Ovary (tissue), 3 donors: ENCODE data around the gene GRIN3B.

Experiments
- POLR2A ChIP-seq: fragments of 450-650 bp; IDR thresholded peaks from one replicate; pipeline ENCODE4 v1.6.1; 2017; ENCODE audit warnings: antibody characterized with exemption, mild to moderate bottlenecking, moderate library complexity
- TF ChIP-seq, protein P1 (sequence below), 3 donors: fragments of 450-650 bp in 2 of 3; fragments of 200-600 bp in 1 of 3; IDR thresholded peaks; one replicate each; pipeline versions ENCODE4 v1.5.1 to v1.8.0; 2016 to 2022; ENCODE audit warnings: antibody characterized with exemption in 3 of 3, mild to moderate bottlenecking in 1 of 3
- donor health status: DM: no; HTN: no; CAD: no.

GRCh38 chr19:1018932-1019615 lies 18.9 kb downstream of the GRIN3B start:
- TF ChIP-seq, protein P1, sequence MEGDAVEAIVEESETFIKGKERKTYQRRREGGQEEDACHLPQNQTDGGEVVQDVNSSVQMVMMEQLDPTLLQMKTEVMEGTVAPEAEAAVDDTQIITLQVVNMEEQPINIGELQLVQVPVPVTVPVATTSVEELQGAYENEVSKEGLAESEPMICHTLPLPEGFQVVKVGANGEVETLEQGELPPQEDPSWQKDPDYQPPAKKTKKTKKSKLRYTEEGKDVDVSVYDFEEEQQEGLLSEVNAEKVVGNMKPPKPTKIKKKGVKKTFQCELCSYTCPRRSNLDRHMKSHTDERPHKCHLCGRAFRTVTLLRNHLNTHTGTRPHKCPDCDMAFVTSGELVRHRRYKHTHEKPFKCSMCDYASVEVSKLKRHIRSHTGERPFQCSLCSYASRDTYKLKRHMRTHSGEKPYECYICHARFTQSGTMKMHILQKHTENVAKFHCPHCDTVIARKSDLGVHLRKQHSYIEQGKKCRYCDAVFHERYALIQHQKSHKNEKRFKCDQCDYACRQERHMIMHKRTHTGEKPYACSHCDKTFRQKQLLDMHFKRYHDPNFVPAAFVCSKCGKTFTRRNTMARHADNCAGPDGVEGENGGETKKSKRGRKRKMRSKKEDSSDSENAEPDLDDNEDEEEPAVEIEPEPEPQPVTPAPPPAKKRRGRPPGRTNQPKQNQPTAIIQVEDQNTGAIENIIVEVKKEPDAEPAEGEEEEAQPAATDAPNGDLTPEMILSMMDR (IDR thresholded peaks at IDR 0.05): no peak
- TF ChIP-seq POLR2A: no peak
